NCI-H524 (cell line): ENCODE data around the gene IGHMBP2.
"Not testable (repeated sequence)": the region's sequence is repeated elsewhere in the genome, so short reads cannot be mapped to it uniquely, and the experiment has no call there.

Source experiments
- DNase-seq, 2 experiments: peaks; one replicate each; lab custom pipeline; 2025; lab: John Stamatoyannopoulos, UW

IGHMBP2 gene

DNA sequence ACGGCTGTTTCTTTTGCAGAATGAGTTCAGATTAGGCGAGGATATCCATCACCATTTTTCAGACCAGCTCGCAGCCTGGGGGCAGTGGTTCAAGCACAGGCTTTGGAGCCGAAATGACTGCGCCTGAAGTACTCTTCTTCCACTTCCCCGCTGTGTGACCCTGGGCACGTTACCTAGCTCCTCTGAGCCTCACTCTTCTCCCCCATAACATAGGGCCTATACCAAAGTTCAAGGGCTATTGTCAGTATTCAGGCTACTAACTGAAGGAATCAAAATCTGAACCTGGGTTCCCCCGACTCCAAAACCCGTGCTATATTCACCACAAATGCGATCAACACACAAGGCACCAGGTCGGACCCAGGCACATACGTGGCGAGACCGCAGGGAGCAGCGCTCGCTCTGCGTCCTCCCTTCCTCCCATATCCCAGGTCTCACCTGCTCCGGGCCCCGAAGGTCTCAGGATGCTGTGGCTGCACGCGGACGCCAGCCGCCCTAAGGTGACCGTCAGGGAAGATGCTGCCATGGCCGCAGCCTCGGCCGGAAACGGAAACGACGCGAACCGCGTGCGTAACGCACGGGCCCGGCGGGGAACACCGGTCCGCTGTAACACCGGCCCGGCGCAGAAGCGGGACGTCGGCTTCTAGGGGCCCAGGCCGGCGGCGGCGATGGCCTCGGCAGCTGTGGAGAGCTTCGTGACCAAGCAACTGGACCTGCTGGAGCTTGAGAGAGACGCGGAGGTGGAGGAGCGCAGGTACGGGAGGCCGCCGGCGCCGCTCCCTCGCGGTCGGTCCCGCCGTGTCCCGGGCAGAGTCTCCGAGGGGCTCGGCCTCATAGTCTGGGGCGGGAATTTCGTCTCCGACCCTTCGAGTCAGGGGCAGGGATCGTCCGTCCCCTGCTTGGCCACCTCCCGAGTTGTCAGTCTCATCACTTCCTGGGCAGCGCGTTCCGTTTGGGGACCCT lies at the start of gene IGHMBP2, which contains the start of gene MRPL21:
TSS of gene IGHMBP2 (plus strand) at position 604 of the 960 bp plus-strand sequence. CDS start at position 666, 62 bp downstream.
TSS of gene MRPL21 (minus strand) at position 545 of the 960 bp plus-strand sequence. CDS start at position 523, 22 bp downstream.
- DNase-seq: peak; percentile 22 to 72

DNA sequence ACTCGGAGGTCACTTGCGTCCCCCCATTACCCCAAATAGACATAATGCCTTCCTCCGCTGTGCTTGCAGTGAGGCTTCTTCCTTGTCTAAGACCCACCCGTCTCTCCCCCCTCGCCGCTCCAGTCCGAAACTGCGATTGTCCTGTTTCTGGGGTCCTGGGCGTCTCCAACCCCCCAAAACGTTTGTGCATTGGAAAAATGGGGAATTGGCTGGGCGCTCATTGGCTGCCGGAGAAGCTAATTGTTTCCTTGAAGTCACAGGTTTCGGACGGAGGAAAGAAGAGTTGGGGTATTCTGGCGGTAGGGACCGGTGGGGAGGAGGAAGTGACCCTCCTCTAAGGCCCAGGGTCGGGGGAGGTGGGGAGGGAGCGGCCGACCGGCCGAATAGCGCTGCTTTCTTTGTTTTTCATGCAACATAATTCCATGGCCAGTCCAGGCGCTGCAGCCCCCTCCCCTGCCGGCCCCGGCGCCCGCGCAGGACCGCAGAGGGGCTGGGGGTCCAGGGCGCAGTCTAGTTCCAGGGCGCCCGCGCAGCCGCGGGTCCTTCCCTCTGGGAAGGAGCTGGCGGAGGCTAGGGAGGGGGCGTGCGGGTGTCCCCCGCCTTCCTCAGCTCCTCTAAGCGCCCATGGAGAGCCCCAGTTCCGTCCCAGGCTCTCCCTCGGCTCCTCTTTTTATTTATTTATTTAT lies 49.3 kb upstream of the IGHMBP2 start:
- DNase-seq: no peak

DNA sequence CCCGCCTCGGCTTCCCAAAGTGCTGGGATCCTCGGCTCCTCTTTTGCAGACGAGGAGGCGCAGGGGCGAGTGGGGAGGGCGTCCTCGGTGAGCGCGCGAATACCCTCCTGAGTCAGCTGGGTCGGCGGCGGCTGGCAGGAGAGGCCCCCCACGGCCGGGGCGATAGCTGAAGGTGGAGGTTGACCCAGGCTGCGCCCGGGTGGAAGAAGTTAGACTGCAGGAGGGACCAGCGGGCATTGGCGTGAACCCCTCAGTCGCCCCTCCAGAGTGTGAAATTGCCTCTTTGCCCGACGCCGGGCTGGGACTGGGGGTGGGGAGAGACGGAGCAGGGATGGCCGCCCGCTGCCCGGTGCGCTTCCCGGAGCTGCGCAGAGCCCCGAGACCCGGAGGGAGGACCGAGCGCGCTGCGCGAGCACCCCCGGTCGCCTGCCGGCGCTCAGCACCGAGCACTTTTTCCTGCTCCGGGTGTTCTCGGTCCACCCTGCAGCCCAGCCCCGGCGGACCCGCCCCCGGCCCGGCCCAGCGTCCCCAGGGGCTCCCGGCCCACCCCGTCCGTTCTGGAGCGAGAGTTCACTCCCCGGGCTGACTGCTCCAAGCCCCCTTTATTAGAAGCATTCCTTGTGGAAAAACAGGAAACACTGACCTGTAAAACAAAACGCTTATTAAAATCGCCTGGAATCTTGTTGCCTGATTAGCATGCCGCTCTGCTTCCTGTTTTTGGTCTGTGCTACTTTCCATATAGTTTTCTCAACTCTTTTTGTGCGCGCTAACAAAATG lies 48.3 kb upstream of the IGHMBP2 start:
- DNase-seq: no peak

DNA sequence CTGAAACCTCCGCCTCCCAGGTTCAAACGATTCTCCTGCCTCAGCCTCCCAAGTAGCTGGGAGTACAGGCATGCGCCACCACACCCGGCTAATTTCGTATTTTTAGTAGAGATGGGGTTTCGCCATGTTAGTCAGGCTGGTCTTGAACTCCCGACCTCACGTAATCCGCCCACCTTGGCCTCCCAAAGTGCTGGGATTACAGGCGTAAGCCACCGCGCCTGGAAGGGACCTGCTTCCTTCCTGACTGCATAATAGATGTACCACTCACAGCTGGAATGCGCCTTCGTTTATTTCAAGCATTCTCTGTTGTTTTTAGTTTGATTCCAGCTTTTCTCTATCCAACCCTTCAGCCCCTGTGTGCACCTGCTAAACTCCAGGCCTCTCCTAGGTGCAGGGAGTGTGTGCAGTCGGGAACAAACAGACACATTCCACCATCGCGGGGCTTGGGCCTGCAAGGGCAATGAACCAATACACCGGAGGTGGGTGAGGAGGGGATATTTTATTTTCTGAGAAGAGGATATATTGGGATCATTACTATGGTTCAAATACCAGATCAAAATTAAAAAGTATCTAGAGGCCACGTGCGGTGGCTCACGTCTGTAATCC lies 47.2 kb upstream of the IGHMBP2 start:
- DNase-seq: not testable (repeated sequence)

DNA sequence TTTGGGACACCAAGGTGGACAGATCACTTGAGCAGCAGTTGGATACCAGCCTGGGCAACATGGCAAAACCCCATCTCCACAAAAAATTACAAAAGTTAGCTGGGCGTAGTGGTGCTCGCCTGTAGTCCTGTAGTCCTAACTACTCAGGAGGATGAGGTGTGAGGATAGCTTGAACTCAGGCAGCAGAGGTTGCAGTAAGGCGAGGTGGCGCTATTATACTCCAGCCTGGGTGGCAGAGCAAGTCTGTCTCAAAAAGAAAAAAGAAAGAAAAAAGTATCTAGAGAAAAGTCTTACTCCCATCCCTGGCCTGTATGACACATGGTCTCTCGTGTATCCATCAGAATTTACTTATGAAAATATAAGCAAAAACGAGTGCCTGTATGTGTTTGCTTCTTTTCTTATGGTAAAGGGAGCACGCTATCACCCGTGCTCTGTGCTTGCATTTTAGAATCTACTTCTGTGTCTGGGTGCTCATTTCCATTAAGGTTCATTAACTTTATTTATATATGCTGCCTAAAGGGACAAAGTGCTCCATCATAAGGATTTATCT lies 46.6 kb upstream of the IGHMBP2 start:
- no peak for DNase-seq

DNA sequence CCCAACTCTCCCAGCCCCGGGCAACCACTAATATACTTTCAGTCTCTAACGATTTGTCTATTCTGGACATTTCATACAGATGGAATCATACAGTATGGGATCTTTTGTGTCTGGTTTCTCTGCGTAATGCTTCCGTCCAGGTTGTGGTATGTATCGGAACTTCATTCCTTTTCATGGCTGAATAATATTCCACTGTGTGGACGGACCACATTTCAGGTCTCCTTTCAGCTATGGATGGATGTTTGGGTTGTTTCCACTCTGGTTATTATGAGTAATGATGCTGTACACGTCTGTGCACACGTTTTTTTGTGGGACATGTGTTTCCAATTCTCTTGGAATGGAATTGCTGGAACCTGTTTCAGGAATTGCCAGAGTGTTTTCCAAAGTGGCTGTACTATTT lies 44.6 kb upstream of the IGHMBP2 start:
- no peak for DNase-seq

DNA sequence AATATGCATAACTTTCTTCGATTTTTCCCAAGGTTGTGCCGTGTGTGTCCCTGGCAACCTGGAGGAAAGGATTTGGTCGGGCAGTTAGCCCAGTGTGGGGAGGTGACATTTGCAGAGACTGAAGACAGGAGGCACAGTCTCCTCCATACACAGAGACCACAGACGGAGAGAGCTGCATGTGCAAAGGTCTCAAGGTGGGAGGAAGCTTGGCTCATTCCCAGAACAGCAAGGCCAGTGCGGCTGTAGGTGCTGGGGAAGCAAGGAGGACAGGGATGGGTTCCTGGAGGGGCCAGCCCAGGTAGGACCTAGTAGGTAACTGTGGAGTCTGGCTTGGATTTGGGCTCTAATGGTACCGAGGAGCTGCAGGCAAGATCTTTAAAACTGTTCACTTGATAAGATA lies 41.3 kb upstream of the IGHMBP2 start:
- DNase-seq: no peak

DNA sequence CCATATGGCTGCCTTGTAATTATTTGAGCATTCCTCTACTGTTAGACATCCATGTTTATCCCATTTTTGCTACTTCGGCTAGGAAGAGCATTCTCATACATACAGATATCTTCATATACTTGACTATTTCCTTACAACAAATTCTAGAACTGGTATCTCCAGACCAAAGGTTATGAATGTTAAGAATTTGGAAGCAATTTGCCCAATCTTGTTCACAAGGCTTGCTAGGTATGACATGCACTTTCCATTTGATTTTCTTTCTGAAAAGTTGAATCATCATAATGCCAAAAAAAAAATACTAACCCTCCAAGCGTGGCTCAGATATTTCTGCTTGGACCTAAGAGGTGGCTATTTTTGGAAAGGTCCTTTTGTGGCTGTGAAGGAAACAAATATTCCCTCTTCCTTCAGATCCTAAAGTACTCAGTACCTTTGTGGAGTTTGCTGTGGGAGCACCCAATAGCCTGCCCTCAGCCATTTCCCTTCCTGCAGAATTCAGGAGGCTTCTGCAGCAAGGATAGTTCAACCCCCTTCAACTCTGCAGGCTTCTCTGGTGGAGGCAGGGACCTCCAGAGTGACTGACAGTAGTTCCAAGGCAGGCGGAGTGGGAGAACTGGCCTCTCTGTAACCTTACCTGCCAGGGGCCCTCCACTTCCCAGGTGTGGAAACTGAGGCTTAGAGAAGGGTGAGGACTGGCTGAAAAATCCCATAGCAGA lies 40.0 kb upstream of the IGHMBP2 start:
- no peak for DNase-seq

DNA sequence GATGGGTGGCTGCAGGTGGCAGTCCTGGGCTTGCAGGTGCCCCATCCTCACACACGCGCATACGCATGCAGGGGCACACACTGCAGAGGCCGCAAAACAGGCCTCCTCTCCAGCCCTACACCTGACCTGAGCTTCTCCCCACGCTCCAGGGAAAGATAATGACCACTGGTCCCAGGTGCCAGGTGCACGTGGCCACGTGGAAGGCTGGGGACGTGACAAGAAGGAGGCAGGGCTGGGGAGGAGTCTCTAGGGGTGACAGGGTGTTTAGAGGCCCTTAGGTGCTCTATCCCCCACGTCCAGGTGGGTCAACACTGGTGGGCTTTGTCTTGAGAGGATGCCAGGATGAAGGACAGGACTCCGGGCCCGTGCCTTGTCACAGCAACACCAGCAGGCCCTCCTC lies 38.5 kb upstream of the IGHMBP2 start:
- no peak for DNase-seq

DNA sequence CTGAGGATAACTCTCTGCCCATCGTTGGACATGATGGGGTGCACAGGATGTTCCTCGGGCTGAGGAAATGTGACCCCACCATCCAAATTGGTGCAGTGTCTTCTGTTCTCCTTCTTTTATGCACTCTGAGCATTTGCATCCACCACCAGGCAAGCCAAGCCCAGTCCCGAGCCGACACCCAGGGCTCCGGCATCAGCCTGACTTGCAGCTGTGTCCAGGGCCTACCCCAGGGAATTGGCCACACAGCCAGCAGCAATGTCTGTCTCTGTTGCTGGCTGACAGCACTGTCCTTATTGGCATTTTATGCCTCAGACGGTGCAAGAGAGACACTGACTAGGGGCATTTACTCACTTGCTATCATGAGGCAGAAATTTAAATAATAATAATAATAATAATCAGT lies 36.6 kb upstream of the IGHMBP2 start:
- no peak for DNase-seq

DNA sequence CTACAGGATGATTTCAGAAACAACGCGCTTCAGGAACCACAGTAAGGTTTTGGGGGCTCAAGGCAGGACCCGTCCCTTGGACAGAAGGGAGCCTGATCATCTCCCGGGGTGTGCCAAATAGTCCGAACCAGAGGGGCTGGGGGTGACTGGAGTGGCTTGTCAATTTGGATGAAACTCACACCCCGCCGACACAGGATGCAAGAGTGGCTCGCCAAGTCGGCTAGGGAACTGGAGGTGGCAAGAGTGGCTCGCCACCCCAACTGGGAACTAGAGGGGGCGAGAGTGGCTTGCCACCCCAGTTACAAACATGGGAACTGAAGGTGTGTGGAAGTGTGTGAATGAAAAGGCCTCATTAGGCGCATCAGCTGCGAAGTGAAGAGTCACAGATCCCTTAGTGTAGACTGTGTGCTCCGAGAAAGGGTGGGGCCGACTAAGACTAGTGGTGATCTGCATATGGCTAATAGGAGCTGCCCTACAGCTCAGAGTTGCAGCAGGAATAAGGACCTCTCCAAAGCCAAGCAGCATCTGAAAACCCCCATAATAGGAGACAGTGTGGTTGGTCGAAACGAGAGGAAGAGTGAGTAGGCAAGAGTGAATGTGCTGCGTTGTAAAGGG lies 35.4 kb upstream of the IGHMBP2 start:
- no peak for DNase-seq

DNA sequence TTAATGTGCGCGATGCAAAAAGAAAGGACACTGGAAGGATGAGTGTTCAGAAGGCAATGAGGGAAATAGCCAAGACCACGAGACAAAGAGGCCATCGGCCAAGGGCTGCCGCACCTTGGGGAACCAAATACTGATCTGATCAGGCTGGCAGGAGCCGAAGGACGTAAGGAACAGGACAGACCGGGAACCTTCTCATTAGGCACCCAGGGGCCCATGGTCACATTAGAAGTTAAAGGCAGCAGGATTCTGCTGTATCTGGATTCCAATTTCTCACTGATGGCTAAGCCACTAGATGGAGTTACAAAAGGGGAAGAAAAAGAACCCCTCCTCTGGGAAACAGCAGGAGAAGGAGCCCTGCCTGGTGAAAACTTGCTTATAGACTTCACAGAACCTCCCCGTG lies 33.2 kb upstream of the IGHMBP2 start:
- DNase-seq: peak; percentile 22 to 39

DNA sequence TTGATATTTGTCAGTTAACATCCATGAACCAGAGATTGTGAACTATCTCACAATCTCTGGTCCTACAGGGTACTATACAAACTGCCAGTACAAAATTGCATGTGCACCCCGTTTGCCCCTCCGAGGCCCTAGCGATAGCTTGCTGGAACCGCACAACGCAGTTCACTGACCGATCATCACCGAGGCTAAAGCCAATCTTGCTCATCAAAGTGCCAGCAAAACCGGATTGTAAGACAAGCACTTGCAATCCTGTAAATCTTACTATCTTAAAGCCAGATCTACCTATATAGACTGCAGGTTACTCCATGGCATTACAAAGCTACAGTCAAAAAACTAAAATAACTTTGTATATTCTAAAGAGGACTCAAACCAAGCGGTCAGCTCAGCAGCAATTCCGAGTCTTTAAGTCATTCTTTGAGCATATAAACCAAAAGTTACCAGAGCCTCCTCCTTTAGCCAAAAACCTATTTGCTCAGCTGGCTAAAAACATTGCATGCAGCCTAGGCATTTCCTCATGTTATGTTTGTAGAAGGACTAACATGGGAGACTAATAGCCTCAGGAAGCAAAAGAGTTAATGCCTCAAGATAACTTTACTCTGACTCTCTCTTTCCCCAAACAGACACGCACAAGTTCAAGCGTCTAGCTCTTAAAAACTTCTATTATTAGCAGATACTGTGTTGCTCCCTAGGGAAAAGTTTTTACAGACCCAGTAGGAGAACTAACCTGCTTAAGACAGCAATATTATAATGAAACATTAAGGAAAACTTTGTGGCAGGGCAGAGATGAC lies 31.3 kb upstream of the IGHMBP2 start:
- DNase-seq: no peak

DNA sequence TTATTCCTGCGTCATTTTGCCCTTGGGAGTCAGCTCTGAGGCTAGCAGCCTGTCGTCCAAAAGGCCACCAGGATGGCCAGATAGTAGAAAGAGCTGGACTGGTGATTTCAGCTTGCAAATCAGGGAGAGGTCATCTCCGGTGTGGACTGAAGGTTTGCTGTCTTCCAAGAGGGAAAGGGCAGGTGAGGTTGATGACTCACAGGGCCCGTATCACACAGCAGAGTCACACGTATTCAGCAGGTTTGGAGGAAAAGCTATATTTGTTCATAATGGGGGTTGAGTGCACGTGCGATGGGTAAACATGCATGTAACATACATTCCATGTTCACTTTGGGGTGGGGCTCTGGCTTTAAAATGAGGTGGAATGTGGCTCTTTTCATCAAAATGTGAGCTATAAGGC lies 25.7 kb upstream of the IGHMBP2 start:
- DNase-seq: no peak

DNA sequence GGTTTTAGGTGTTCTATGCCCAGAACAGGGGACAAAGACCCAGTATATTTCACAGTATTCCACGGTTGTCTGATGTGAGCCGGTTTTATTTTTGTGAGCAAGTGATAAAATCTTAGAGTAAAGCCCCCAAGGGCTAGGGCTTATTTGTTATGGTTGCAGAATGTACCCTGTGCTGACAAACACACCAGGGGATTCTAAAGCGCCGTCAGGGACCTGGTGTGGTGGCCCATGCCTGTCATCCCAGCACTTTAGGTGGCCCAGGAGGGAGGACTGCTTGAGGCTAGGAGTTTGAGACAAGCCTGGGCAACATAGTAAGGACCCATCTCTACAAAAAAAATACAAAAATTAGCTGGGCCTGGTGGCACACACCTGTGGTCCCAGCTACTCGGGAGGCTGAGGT lies 22.8 kb upstream of the IGHMBP2 start:
- no peak for DNase-seq

DNA sequence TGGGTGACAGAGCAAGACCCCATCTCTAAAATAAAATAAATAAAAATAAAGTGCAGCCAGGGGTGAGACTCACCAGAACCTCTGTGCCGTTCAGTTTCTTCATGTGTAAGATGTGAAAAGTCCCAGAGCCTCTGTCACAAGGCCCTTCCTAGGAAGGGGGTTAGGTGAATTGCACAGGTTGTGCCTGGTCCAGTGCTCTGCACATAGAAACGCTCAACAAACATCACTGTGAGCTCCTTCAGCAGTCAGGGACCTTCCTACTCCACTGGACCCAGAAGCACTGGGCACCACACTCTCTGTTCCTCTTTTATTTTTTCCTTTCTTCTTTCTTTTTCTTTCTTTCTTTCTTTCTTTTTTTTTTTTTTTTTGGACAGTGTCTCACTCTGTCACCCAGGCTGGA lies 22.4 kb upstream of the IGHMBP2 start:
- no peak for DNase-seq

DNA sequence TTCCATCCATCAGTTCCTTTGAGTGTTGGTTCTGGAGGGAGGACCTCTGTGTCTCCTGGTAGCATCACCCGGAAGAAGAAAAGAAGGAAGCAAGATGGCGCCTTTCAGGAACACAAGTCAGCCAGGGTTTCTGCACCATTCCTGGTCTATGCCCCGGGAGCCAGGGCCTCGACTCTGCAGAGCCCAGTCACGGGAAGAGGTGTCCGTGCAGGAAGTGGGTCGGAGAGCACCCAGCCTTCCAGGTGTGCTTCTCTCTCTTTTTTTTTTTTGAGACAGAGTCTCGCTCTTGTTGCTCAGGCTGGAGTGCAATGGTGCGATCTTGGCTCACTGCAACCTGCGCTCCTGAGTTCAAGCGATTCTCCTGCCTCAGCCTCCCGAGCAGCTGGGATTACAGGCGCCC lies 21.3 kb upstream of the IGHMBP2 start:
- DNase-seq: no peak

DNA sequence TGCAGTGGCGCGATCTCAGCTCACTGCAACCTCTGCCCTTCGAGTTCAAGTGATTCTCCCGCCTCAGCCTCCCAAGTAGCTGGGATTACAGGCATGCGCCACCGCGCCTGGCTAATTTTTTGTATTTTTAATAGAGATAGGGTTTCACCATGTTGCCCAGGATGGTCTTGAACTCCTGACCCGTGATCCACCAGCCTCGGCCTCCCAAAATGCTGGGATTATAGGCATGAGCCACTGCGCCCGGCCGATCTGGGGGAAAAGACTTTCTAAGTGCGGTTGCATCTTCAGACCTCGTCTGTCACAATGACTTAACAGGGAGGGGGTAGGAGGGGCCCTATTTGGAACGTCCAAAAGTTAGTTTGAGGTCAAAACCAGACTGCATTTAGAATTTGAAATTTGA lies 18.9 kb upstream of the IGHMBP2 start:
- DNase-seq: not testable (repeated sequence)

DNA sequence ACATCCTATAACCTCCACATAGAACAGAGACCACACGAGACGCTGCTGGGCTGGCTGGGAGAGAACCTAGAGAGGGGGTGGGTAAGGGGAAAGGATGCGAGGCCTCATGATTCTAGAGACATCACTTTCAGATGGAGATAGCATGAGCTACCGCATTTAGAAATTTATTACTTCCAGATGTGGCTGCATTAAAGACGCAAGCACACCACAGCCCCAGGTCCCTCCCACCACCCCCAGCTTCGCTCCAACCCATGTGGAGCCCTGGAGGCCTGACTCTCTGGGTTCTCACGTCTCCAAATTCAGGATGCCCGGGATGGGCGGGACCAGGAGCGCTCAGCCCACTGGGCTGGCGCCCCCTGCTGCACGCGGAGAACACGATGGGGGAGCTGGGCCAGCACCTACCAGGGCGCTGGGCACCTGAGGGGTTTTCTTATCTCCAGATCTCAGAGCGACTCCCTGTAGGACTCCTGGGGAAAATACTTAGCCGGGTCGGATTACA lies 13.7 kb upstream of the IGHMBP2 start:
- no peak for DNase-seq
